Measurements from ENCODE around the gene SSB. TPM values are rescaled to one million over a fixed set of nuclear protein-coding genes. Genes with fewer than 3 reads are reported as not detected.

SSB gene
- polyA plus RNA-seq, 1 donor from 2014 or later: 214 TPM

DNA sequence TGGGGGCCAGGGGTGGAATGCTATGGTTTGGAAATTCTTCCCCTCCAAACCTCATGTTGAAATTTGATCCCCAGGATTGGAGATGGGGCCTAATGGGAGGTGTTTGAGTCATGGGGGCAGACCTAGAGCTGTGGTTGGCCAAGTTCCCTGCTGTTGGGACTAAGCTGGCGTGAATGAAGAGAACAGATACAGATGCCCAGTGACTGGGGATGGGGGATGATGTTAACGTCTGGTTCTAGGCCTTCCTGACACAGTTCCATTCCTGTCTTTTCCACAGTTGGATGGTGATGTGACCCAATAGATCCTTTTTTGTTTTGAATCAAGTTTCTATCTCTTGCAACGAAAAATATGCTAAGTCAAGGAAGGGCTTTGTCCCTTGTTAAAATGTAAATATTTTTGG lies 41.3 kb upstream of the SSB start:
- no peaks in the 10 kb centered on the region for H3F3A ChIP-seq (ENCODE audit: insufficient read depth, low read length, poor library complexity, severe bottlenecking)
- no peaks in the 10 kb centered on the region for H4K20me1 ChIP-seq (ENCODE audit: insufficient read depth)
- no peak overlapping the region for H3K4me3 ChIP-seq (ENCODE audit: low read length)
- H3K27ac ChIP-seq (ENCODE audit: low read length): no peak overlapping the region
- H3K9ac ChIP-seq (ENCODE audit: low read length): no peak overlapping the region
- no peaks in the 10 kb centered on the region for H3K27me3 ChIP-seq (ENCODE audit: insufficient read depth, low read depth, low read length)
- no peaks in the 10 kb centered on the region for H3K9me3 ChIP-seq (ENCODE audit: low read length)
- H3K9me2 ChIP-seq (ENCODE audit: insufficient read depth, low read length): no peaks in the 10 kb centered on the region
- no peak overlapping the region for H2AFZ ChIP-seq (ENCODE audit: low read depth, low read length)
- H3K36me3 ChIP-seq (ENCODE audit: insufficient read depth, low read length): no peaks in the 10 kb centered on the region
- TF ChIP-seq, protein P1, sequence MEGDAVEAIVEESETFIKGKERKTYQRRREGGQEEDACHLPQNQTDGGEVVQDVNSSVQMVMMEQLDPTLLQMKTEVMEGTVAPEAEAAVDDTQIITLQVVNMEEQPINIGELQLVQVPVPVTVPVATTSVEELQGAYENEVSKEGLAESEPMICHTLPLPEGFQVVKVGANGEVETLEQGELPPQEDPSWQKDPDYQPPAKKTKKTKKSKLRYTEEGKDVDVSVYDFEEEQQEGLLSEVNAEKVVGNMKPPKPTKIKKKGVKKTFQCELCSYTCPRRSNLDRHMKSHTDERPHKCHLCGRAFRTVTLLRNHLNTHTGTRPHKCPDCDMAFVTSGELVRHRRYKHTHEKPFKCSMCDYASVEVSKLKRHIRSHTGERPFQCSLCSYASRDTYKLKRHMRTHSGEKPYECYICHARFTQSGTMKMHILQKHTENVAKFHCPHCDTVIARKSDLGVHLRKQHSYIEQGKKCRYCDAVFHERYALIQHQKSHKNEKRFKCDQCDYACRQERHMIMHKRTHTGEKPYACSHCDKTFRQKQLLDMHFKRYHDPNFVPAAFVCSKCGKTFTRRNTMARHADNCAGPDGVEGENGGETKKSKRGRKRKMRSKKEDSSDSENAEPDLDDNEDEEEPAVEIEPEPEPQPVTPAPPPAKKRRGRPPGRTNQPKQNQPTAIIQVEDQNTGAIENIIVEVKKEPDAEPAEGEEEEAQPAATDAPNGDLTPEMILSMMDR (IDR thresholded peaks at IDR 0.05; ENCODE audit: poor library complexity, severe bottlenecking): no peak
- TF ChIP-seq SMC3 (conservative IDR thresholded peaks at IDR 0.05; ENCODE audit: poor library complexity) (no peak), EZH2 (IDR thresholded peaks at IDR 0.05; ENCODE audit: borderline replicate concordance, insufficient read depth, low read length, poor library complexity, severe bottlenecking) (no peak), TAF1 (IDR thresholded peaks at IDR 0.05; ENCODE audit: low read depth) (no peak), MXI1 (conservative IDR thresholded peaks at IDR 0.05; ENCODE audit: poor library complexity, severe bottlenecking) (no peak), RAD21 (conservative IDR thresholded peaks at IDR 0.05) (no peak)
- TF ChIP-seq, protein P2, sequence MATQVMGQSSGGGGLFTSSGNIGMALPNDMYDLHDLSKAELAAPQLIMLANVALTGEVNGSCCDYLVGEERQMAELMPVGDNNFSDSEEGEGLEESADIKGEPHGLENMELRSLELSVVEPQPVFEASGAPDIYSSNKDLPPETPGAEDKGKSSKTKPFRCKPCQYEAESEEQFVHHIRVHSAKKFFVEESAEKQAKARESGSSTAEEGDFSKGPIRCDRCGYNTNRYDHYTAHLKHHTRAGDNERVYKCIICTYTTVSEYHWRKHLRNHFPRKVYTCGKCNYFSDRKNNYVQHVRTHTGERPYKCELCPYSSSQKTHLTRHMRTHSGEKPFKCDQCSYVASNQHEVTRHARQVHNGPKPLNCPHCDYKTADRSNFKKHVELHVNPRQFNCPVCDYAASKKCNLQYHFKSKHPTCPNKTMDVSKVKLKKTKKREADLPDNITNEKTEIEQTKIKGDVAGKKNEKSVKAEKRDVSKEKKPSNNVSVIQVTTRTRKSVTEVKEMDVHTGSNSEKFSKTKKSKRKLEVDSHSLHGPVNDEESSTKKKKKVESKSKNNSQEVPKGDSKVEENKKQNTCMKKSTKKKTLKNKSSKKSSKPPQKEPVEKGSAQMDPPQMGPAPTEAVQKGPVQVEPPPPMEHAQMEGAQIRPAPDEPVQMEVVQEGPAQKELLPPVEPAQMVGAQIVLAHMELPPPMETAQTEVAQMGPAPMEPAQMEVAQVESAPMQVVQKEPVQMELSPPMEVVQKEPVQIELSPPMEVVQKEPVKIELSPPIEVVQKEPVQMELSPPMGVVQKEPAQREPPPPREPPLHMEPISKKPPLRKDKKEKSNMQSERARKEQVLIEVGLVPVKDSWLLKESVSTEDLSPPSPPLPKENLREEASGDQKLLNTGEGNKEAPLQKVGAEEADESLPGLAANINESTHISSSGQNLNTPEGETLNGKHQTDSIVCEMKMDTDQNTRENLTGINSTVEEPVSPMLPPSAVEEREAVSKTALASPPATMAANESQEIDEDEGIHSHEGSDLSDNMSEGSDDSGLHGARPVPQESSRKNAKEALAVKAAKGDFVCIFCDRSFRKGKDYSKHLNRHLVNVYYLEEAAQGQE (IDR thresholded peaks at IDR 0.05; ENCODE audit: borderline replicate concordance): no peak
- no peaks in the 10 kb centered on the region for H3K79me2 ChIP-seq (replicated peaks; ENCODE audit: insufficient read depth, low read length)
- no peak overlapping the region for H3K4me2 ChIP-seq (ENCODE audit: low read length)

DNA sequence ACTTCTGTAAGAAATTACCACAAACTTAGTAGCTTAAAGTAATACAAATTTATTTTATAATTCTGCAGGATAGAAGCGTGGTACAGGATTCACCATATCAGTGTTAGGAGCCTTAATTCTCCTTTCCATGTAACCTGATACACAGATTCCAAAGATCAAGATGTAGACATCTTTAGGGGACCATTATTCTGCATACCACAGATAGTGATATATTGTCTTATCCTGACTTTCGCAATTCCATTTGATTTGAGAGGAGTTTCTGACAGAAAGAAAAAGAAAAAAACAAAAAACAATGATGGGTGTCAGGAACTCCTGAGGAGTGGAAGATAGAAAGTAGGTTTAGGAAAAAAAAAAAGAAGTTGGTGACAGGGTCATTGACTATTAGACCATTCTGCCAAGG lies 40.9 kb upstream of the SSB start:
- Histone ChIP-seq H3K27ac (ENCODE audit: low read length) (no peak overlapping the region), H3K27me3 (ENCODE audit: insufficient read depth, low read depth, low read length) (no peaks in the 10 kb centered on the region), H3K9ac (ENCODE audit: low read length) (no peak overlapping the region), H4K20me1 (ENCODE audit: insufficient read depth) (no peaks in the 10 kb centered on the region), H3F3A (ENCODE audit: insufficient read depth, low read length, poor library complexity, severe bottlenecking) (no peaks in the 10 kb centered on the region), H2AFZ (ENCODE audit: low read depth, low read length) (no peak overlapping the region), H3K4me2 (ENCODE audit: low read length) (no peak overlapping the region), H3K36me3 (ENCODE audit: insufficient read depth, low read length) (no peaks in the 10 kb centered on the region), H3K4me3 (ENCODE audit: low read length) (no peak overlapping the region), H3K9me3 (ENCODE audit: low read length) (no peaks in the 10 kb centered on the region), H3K79me2 (replicated peaks; ENCODE audit: insufficient read depth, low read length) (no peaks in the 10 kb centered on the region), H3K9me2 (ENCODE audit: insufficient read depth, low read length) (no peaks in the 10 kb centered on the region)
- no peak for TF ChIP-seq RAD21 (conservative IDR thresholded peaks at IDR 0.05)
- TF ChIP-seq, protein P2 (IDR thresholded peaks at IDR 0.05; ENCODE audit: borderline replicate concordance): no peak
- TF ChIP-seq, protein P1 (IDR thresholded peaks at IDR 0.05; ENCODE audit: poor library complexity, severe bottlenecking): no peak
- no peak for TF ChIP-seq MXI1 (conservative IDR thresholded peaks at IDR 0.05; ENCODE audit: poor library complexity, severe bottlenecking)
- no peak for TF ChIP-seq EZH2 (IDR thresholded peaks at IDR 0.05; ENCODE audit: borderline replicate concordance, insufficient read depth, low read length, poor library complexity, severe bottlenecking)
- no peak for TF ChIP-seq EP300 (conservative IDR thresholded peaks at IDR 0.05; ENCODE audit: poor library complexity, severe bottlenecking)
- TF ChIP-seq POLR2AphosphoS5 (IDR thresholded peaks at IDR 0.05): no peak
- TF ChIP-seq TAF1 (IDR thresholded peaks at IDR 0.05; ENCODE audit: low read depth): no peak
- no peak for TF ChIP-seq SMC3 (conservative IDR thresholded peaks at IDR 0.05; ENCODE audit: poor library complexity)

All from neural cell (in vitro differentiated cells).